CD4-positive, alpha-beta T cell treated with Interleukin-1 beta for 1 hour (primary cell): ENCODE data around the gene PPP1R12C.
"Not testable (repeated sequence)": the region's sequence is repeated elsewhere in the genome, so short reads cannot be mapped to it uniquely, and the experiment has no call there.

Experiments used
- DNase-seq, 2 donors: peaks; one replicate each; pipeline ENCODE4 v3.0.0-alpha.2; 2020 to 2022

The PPP1R12C gene

DNA sequence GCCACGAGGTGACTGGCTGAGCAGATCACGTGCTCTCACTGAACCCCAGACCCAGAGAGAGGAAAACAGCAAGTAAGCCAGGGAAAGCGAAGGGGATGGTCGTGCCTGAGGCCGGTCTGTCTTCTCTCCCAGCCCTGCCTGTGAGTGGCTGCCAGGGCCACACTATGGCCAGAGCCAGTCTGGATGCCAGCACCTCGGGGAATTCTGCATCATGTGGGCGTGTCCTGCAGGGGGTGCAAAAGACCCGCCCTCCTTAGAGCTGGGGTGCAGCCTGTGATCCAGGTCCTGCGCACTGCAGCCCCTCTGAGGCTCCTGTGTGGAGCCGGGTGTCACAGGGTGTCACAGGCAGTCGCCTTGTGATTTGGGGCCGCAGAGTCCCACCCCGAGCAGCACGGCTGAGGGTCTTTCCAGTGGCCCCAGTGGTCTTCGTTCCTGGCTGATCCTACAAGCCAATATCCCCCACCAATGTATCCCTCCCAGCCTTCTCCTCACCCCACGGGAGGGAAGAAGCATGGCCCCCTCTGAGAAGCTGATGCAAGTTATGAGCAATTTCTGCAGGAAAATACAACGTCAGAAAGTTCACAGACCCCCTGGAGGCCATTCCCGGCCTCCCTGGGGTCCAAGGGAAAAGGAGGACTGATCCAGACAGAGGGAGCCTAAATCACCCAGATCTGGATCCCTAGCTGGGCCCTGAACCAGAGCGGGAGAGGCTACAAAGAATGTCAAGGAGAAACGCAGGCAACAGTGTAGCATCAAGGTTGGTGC lies 7.7 kb downstream of the PPP1R12C start:
- no peak for DNase-seq

DNA sequence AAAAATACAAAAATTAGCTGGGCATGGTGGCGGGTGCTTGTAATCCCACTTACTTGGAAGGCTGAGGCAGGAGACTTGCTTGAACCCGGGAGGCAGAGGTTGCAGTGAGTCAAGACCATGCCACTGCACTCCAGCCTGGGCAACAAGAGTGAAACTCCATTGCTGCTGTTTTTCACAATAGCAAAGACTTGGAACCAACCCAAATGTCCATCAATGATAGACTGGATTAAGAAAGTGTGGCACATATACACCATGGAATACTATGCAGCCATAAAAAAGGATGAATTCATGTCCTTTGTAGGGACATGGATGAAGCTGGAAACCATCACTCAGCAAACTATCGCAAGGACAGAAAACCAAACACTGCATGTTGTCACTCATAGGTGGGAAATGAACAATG lies 10.2 kb downstream of the PPP1R12C start:
- not testable (repeated sequence) for DNase-seq

DNA sequence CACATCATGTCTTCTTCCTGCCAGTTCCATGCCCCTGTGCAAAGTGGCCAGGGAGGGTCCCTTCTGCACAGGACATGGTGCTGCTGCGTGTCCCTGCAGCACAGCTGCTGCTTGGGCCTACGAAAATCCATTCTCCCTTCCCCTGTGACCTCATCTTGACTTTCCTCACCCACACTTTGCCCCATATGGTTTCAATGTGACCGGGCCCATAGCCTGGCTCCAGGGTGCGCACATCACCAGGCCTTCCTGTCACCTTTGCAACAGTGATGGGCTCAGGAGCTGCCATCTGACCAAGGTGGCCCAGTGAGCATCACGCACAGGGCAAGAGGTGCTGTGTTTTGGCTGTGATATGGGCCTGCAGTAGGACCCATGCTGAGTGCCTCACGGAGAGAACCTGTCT lies 10.8 kb downstream of the PPP1R12C start:
- DNase-seq = no peak

DNA sequence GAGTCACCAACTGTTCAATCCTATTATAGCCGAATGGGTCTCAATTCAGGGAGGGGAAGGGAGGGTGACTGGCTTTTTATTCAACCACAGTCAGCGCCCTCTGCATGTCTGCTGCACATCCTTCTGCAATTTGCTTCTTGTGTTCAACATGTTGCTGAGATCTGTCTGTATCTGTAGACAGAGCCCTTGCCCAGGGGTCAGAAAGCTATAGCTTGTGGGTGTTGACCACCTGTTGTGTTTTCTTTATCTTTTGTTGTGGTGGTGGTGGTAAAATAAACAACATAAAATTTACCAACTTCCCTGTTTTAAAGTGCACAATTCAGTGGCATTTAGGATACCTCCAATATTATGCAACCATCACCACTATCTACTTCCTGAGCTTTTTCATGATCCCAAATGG lies 12.2 kb downstream of the PPP1R12C start:
- DNase-seq = no peak

DNA sequence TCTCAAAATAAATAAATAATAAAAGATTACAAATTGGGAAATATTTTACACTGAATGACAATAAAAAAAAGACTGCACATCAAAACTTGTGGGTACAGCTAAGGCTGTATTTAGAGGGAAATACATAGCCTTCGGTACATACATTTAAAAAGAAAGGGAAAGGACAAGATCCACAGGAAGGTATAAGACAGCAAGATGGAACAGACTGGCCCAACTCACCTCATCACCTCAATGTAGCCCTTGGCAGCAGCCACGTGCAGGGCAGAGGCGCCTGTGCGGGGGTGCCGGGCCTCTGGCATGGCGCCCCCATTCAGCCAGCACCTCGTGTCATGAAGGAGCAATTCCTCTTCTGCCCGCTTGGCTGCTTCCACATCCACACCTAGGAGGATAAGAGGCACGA lies 14.2 kb downstream of the PPP1R12C start:
- no peak for DNase-seq

DNA sequence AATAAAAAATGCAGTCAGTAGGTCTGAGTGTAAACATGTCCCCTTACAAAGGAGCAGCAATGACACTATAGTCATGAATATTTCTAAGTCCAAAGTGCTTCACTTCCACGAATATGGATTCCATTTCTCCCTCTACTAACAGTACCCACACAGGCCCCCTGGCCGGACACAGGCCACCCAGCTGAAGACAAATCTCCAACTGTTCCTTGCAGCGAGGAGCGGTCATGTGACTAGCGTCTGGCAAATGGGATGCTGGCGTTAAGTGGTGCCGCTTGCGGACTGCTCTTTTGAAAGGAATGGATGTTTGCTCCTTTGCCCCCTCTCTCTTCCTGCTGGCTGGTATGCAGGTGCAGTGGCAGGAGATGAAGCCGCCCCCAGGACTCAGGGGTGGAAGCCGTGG lies 16.2 kb downstream of the PPP1R12C start:
- no peak for DNase-seq

DNA sequence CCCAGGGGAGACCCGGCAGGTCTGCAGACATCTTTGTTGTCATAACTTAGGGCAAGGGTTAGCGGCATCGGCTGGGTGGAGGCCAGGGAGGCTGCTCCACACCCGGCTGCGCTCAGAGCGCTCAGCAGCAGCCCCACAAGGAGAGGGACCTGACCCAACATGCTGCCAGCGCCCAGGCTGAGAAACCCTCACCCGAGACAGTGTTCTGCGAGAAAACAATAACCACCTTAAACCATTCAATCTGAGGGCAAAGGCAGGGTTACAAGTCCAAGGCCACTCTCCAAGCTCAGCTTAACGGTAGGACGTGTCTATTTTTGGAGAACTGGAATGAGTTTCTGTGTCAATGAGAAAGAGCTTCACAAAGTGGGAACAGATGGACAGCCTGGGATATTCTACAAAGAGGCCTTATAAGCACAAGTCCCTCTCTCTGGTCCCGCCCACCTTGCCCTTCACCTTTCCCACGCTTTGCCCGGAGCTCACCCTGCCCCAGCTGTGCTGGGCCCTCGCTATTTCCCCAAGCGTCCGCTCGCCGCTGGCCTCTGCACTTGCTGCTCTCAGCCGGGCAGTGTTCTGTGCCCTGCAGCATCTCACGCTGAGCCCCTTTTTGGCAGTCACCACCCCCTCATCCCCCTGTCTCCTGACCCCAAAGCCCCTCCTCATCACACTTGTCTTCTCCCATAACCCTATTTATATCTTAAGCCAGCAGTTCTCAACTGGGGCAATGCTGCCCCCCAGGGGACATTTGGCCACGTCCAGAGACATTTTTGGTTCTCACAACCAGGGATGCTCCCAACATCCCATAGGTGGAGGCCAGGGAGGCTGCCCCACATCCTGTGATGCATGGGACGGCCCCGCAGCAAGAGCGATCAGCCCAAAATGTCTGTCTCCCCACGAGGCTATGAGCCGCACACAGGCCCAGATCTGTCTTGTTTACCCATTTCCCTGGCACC lies 17.6 kb downstream of the PPP1R12C start:
- no peak for DNase-seq

DNA sequence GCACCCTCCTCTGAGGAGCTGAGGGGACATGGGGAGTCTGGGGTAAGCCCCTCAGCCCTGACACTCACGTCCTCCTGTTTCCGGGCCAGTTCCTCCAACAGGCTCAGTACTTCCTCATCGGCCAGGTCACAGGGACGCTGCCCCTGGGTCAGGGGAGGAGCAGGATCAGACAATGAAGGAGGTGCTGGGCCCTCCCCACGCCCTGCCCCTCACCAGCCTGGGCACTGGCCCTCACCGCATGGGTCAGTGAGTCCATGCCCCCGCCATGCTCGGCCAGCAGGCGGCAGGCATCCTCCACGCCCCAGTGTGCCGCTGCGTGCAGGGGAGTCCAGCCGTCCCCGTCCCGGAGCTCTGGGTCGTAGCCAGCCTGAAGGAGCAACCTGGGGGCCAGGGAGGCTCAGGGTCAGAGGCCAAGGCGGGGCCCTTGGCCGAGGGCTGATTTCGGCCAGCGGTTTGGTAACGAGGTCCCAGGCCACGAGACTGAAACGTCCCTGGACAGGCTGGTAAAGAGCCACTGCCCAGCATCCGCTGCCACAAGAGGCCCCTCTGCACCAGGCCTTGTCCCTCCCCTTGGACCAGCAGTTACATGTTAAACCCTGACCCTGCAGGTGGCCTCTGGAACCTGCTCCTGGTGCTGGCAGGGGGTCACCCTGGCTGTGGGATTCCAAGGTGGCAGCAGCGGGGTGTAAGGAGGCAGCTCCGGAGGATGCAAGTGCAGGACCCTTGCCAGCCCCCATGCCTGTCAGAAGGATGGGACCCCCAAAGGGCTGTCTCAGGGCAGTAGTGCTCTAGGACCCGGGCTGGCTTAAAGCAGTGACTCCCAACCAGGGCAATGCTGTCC lies 18.5 kb downstream of the PPP1R12C start:
- no peak for DNase-seq

DNA sequence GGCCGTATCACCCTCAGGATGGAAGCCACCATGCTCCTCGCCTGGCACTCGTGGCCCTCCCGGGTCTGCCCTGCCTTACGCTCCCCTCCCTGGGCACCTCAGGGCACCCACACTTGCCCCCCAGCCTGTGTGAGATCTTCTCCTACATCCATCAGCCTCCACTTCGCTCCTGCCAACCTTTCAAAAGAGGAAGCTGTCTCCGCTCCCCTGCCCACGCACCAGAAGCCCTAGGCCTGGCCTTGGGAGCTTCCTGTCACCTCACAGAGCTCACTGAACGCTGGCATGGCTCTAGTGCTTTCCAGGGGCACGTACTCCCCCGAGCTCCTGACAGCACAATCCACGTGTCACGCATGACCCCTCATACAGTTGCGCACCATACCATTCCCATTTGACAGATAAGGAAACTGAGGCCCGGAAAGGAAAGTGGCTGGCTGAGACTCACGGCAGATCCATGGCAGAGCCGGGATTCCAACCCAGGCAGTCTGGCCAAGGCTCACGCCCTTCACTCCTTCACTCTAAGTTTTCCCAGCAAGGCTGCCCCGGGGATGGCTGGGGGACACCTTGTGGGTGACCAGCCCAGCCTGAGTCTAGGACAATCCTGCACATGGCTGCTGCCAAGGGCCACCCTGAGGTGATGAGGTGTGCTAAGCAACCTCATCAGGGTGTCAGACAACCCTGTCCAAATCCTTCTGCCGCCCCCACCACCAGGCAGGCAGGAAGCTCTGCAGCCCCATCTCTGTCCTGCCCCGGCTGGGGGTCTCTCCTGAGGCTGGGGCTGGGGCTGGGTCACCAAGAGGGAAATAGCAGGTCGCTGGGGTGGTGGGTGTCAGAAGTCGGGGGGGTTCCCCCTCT lies 19.3 kb downstream of the PPP1R12C start:
- no peak for DNase-seq

DNA sequence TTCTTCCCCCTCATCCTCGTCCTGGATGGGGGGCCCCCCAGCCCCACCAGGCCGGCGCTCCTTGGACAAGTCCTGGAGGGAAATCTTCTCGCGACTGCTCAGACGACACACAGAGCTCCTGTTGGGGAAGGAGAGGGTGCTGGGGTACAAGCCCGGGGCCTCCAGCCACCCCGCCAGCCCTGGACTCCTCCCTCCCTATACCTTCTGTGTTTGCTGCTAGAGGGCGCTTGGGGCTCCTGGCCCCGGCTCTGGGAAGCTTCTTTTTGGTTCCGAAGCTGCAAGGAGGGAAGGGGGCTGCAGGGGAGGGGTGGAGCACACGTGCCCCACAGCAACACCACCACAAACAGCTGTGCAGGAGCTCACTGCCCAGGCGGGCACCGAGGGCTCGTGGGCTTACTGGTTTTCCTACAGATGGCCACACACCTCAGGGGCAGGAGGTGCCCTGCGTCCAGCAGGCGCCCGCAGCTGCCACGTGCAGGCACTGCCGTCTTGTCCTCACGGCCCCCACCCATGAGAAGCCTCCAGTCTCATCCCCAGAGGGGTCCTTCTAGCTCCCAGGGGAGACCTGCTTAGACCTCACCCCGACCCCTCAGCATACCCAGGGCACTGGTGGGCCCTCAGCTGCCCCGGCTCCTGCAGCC lies 21.3 kb downstream of the PPP1R12C start:
- DNase-seq = no peak

DNA sequence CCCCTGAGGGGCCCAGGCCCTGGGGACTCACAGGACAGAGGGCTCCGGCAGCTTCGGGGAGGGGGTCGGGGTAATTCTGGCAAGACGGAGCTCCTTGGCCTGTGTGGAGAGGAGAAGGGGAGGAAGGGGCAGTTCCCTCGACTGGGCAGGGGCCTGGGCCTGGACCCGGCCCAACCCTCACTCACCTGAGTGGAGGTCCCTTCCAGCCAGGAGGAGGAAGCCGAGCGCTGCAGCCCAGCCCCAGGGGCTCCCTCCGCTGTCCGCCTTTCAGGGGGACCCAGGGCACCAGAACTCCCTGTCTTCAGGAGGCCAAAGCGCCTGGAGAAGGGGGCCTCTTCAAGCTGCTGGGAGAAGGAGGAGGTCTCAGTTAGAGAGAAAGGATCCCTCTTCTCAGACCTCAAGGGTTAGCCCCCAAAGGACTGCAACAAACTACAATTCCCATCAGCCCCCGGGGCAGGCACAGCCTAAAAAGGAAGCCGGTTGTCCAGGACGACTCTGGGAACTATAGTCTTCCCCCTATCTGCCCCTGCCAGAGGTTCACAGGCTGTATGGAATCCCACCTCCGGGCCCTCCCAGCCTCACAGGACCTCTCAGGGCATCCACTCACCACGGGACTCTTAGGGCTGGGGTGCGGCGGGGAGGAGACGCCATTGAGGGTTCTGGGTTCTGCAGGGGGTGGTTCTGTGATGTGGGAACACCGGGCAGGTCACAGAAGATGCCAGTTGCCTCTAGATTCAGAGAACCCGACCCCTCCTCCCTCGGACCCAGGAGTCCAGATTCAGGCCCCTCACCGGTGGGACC lies 22.0 kb downstream of the PPP1R12C start:
- no peak for DNase-seq

DNA sequence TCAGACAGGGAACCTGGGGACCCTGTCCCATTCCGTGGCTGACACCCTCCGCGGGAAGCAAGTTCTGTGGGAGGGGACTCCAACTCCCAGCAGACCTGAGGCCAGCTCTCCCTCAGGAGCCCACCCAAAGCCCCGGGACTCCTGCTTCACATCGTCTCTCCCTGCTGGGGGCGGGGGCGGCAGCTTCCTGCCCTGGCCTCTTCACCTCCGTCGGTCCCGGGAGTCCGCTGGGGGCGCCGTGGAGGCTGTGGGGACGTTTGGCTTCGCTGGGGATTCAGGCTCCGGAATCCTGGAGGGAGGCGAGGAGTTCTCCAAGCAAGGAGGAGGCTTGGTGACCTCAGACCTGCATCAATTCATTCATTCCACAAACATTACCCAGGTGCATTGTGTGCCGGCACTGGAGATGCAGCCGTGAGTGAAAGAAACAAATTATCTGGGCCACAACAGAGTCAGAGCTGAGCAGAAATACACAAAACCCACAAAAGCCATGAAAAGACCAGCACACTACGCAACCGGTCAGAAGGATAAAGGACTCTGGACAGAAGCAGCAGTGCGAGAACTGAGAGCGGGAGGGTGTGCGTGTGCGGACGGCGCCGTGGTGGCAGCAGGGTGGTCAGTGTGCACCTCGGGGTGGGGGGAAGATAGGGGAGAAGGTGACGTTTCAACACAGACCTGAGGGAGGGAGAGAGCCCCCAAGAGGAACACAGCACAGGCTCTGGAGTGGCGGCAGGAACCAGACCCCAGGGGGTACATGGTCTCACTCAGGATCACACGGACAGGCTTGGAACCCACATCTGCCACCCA lies 22.8 kb downstream of the PPP1R12C start:
- DNase-seq = no peak

DNA sequence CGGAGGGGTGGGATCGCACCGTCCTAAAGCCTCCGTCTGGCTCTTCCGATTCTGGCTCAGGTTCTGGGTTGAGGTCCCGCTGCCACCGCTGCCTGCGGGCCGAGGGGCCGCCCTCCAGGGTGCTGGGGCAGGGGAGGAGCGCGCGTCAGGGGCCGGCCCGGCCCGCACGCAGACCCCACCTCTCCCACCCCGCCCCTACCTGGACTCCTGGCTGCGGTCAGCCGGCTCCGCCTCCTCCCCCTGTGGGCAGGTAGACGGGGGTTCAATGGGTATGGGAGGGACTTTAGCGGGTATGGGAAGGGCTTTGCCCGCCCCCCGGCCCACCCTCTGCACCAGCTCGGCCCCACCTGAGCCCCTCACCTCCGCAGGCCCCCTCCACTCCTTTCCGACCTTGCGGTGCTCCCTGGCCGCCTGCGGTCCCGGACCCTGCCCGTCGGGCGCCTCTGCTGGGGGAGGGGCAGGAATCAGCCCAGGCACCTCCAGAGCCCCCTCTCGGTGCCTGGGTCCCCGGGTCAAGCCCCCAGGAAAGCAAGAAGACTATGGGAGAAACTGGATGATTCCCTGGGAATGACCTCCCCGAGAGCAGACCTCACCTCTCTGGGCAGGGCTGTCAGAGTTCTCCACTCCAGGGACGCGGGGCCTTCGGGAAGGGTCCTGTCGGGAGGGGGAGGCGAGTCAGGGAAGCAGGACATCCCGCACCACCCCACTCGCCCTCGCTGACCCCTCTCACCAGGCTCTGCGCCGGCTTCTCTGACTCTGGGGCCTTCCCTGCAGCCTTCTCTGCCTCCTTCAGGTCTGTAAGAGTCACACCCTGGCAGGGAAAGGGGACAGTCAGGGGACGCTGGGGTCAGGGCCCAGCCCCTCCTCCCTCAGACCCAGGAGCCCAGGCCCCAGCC lies 24.8 kb downstream of the PPP1R12C start:
- no peak for DNase-seq

DNA sequence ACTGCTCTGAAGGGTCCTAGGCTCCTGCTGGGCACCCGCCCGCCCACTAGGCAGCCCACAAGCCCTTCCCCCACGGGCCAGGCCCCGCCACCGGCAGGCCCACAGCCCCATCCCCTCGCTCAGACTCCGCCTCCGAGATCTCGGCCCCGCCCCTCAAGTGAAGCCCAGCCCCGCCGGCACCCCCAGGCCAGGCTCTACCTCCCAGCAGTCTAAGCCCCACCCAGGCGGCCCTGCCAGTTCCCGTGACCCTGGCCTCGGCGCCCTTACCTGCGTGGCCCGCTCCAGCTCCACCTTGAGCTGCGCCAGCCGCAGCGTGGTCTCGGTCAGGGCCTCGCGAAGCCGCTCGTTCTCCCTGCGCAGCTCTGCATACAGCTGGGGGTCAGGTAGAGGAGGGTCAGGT lies 25.5 kb downstream of the PPP1R12C start:
- no peak for DNase-seq

DNA sequence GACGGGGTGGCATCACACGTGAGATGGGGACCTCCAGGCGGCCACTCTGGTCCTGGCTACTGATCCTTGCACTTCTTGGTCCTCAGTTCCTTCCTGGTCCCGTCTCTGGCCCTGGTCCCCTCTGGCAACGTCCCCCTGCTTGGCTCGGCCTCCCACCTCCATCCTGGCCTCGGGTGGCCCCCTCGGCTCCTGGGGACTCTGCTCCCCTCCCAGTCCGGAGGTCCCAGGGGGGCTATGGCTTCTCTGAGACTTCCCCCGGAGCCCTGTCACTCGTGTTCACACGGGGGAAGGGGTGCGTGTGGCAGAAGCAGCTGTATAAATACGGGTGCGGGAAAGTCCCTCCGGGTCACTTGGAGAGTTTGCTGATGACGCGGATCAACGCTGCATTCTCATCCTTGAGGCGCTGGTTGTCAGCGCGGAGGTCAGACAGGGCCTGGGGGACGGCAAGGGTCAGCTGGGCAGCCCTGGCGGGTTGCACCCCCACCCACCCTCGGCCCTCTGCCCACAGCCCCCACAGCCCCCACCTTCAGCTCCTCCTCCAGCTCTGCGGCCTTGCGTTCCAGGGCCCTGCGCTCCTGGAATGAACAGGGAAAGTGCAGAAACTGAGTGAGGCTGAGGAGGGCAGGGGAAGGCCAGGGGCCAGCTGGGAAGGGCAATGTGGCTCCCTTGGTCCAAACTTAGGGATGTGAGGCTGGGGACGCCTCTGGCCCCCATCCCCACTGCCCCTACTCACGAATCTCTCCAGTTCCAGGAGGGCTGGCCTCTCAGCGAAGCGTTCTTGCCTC lies 26.1 kb downstream of the PPP1R12C start:
- no peak for DNase-seq

DNA sequence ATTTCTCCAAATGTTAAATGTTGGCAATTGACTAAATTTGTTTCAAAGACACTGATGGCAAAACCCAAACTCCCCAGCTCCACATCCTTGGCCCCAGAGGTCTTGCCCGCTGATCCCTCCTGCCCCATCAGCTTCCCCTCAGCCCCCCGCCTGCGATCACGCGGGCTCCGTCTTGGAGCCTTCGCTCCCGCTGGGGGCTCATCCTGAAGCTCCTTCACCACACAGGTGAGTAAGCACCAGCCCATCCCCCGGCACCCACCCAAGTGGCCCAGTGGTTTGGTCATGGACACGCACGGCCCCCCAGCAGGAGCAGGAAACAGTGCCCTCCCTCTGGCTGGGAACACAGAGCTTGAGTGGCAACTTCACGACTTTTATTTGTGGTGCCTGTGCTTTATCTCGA lies 26.9 kb downstream of the PPP1R12C start:
- no peak for DNase-seq

DNA sequence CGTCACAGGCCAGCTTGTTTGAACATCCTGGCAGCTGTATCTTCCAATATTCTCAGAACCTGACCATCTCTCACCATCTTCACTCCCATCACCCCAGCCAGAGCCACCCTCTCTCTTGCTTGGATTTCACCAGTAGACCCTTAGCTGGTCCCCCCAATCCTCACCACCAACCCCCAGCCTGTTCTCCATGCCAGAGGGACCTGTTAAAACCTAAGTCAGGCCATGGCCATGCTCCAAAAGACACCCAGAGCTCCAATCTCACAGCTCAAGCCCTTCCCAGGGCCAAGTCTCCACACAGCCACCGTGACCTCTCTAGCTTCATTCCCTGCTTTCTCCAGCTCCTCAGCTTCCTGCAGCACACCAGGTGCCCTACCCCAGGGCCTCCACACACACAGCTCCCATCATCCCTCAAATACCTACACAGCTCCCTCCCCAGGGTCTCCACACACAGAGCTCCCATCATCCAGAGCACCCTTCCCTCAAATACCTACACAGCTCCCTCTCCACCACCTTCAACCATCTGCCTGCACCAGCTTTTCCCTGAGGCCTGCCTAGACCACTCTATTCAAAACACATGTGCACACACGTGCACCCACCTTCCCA lies 28.0 kb downstream of the PPP1R12C start:
- no peak for DNase-seq
